GM23338 (cell line): ENCODE results near the gene METTL21C.

Source experiments
- CREB1 ChIP-seq: fragments of 250-450 bp; sonication (Bioruptor Pico); IDR thresholded peaks from 2 replicates; pipeline ENCODE4 v1.5.0; 2020; ENCODE audit warnings: low read depth, mild to moderate bottlenecking, moderate library complexity
- CTCF ChIP-seq, 2 experiments: fragments of 200-600 bp in 1 of 2; sonication (generic) in 1 of 2; conservative IDR thresholded peaks; 2 replicates each; pipeline versions ENCODE4 v1.5.1 to v1.6.1; 2016 to 2017; ENCODE audit warnings: antibody characterized with exemption in 2 of 2, low read depth in 2 of 2, mild to moderate bottlenecking in 2 of 2, moderate library complexity in 1 of 2
- EZH2 ChIP-seq: fragments of 200-600 bp; sonication (generic); IDR thresholded peaks from one replicate; pipeline ENCODE4 v1.8.0; 2017; ENCODE audit warnings: antibody characterized with exemption, mild to moderate bottlenecking, low read depth; ENCODE audit not compliant: unreplicated experiment
- EZH2phosphoT487 ChIP-seq: fragments of 200-600 bp; sonication (generic); IDR thresholded peaks from one replicate; pipeline ENCODE4 v1.8.1; 2018; ENCODE audit warnings: antibody characterized with exemption; ENCODE audit not compliant: unreplicated experiment
- POLR2AphosphoS5 ChIP-seq: IDR thresholded peaks from 2 replicates; pipeline ENCODE4 v1.6.1; 2016; ENCODE audit warnings: antibody characterized with exemption, low read depth
- REST ChIP-seq: IDR thresholded peaks from one replicate; pipeline ENCODE4 v1.6.1; 2018; ENCODE audit warnings: antibody characterized with exemption; ENCODE audit not compliant: unreplicated experiment
- STAT1 ChIP-seq: IDR thresholded peaks from one replicate; pipeline ENCODE4 v1.6.1; 2016; ENCODE audit warnings: antibody characterized with exemption; ENCODE audit not compliant: unreplicated experiment

GRCh38 chr13:102697264-102697663 lies 2.4 kb upstream of the METTL21C start:
- TF ChIP-seq REST, result no peak
- TF ChIP-seq POLR2AphosphoS5, result no peak
- no peak for TF ChIP-seq CTCF (conservative IDR thresholded peaks at IDR 0.05; ENCODE audit: low read depth in 2 of 2)
- no peak for TF ChIP-seq EZH2
- no peak for TF ChIP-seq EZH2phosphoT487
- no peak for TF ChIP-seq CREB1 (CRISPR knock-in tag)
- no peak for TF ChIP-seq STAT1
